ENCODE results near the gene TMEM217. TPM values are rescaled to one million over a fixed set of nuclear protein-coding genes. Genes with fewer than 3 reads are reported as not detected.

TMEM217 gene
- total RNA-seq, 1 experiment from 2014 or later: 0.73 TPM

DNA sequence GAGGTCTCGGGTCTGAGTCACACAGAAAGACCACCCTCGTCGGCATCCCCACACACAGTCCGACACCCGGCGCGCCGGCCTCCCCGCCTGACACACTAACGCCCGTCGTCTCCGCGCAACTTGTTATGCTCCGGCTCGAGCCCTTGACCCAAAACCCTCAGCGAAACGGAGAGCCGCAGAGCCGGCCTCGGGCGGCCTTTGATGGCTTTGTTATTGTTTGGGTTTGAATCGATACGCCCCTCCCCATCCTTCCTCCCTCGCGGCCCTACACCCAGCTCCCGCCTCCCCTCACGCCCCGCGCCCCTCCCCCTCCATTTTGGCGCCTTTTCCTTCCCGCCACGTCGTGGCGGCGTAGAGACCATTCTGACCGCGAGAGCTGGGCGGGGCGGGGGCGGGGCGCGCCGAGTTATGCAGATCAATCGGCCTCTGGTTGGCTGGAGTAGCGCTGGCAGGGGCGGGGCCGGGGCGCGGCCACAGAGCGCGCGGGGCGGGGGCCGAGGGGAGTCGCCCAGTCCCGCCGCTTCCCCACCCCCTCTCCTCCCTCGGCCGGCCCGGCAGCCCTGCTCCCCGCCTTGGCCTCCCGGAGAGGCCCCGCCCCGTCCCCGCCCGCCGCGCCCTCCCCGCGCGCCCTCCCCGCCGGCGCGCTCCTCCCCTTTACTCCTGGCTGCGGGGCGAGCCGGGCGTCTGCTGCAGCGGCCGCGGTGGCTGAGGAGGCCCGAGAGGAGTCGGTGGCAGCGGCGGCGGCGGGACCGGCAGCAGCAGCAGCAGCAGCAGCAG lies 88.3 kb downstream of the TMEM217 start, which contains the start of gene PIM1:
Gene PIM1 (plus strand): TSS at position 657 of the 777 bp plus-strand sequence. CDS start 424 bp downstream, outside the sequence.
- no peaks in the 10 kb centered on the region for H3K27me3 ChIP-seq
- H3K4me1 ChIP-seq: peaks cover 7% of the 10 kb centered on the region; the same call in 1 of the 2 replicates
- peaks cover 19% of the 10 kb centered on the region for H3K36me3 ChIP-seq
- H3K27ac ChIP-seq: peak within 1 kb of the TSS; percentile 89
- DNase-seq: peak; percentile 98 to 99
- H3K9me3 ChIP-seq (replicated peaks): no peaks in the 10 kb centered on the region
- H3K4me3 ChIP-seq: peak within 1 kb of the TSS; percentile 82

DNA sequence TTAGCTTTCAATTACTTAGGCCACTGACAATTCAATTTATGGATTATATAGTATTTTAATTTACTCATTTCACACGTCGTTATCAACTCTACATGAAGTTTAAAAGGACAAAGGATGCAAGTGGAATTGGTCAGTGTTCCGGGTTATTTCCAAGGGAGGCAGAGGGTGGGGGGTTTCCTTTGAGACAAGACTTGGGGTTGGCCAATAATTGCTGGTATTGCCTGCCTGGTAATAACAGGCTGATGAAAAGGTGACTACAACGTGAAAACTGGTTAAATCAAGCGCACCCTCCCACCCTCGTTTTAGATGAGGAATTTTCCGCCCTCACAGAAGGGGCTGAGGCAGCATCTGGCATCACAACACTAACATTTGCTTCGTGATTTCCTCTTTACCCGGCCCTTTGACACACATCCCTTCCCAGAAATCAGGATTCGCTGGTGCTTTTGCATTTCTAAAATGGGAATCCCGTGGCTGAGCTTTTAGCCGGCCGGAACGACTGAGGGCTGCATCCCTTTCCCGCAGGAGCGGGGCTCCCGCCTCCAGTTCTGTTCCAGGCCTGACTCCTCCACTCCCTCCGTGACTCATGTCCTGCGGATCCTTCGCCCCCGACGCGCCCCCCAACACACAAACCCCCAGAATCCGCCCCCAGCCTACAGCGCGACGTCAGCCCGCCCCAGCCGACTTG lies 89.0 kb downstream of the TMEM217 start:
- Histone ChIP-seq H3K9me3 (replicated peaks) (no peaks in the 10 kb centered on the region), H3K27ac (peak overlapping the region; percentile 89), H3K4me3 (peak overlapping the region; percentile 60), H3K4me1 (peaks cover 7% of the 10 kb centered on the region; the same call in 1 of the 2 replicates), H3K36me3 (peaks cover 15% of the 10 kb centered on the region), H3K27me3 (no peaks in the 10 kb centered on the region)
- no peak for DNase-seq

DNA sequence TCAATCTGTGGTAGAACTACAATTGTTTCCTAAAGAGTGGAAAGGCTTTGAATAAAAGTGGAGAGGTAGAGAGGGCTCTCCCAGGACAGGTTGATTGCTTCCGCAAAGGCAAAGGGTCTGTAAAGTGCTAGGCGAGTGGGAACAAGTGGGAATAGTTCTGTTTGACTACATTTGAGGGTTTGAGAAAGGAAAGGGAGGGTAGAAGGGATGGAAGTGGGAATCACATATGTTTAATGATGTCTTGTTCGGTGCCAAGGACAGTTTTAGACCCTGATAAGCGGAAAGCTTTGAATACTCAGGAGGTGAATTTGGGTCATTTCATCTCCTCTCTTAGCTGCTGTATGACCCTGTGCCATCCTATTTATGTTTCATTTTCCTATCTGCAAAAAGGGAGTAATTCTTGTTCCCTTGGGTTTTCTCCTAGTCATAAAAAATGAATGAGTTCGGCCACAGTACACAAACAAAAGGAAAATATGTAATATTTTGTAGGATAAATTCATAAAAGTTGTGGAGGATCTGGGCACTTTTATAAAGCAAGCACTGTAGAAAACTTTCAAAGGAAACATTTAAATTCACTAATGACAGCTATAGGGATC lies 89.7 kb downstream of the TMEM217 start:
- H3K27me3 ChIP-seq: no peaks in the 10 kb centered on the region
- peak overlapping the region; percentile 89 for H3K27ac ChIP-seq
- peak overlapping the region; percentile 60 for H3K4me3 ChIP-seq
- peaks cover 10% of the 10 kb centered on the region for H3K36me3 ChIP-seq
- H3K9me3 ChIP-seq (replicated peaks): no peaks in the 10 kb centered on the region
- peaks cover 7% of the 10 kb centered on the region; the same call in 1 of the 2 replicates for H3K4me1 ChIP-seq
- no peak for DNase-seq

DNA sequence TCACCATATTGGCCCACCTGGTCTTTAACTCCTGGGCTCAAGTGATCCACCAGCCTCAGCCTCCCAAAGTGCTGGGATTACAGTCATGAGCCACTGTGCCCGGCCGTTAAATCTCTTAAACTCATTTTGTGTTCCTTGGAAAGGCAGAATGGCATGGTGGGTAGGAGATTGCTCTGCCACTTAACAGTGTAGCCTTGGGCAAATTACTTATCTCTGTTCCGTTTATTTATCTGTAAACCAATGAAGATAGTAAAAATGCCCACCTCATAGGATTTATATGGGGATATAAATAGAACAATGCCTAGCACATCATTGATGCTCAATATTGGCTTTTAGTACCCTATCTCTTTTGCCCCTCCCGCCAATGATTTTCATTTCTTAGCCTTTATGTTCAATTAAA lies 95.2 kb downstream of the TMEM217 start:
- Histone ChIP-seq H3K36me3 (no peaks in the 10 kb centered on the region), H3K27me3 (no peaks in the 10 kb centered on the region), H3K27ac (no peak overlapping the region), H3K9me3 (replicated peaks) (no peaks in the 10 kb centered on the region), H3K4me1 (no peaks in the 10 kb centered on the region), H3K4me3 (no peak overlapping the region)
- no peak for DNase-seq

Other genes with a start within 250 kb of the TMEM217 start
- gene PIM1, start 88.0 kb downstream of the TMEM217 start, total RNA-seq (2014; rRNA removed; shearing (Covaris generic)): 15.2 and 16.4 TPM in 2 replicates
- 11.0 and 11.2 TPM in 2 replicates for gene TBC1D22B, start 372 bp downstream of the TMEM217 start, total RNA-seq (2014; rRNA removed; shearing (Covaris generic))
- gene RNF8, start 95.8 kb upstream of the TMEM217 start, total RNA-seq (2014; rRNA removed; shearing (Covaris generic)): 35.8 and 36.1 TPM in 2 replicates
- 39.1 and 45.2 TPM in 2 replicates for gene CMTR1, start 175.1 kb upstream of the TMEM217 start, total RNA-seq (2014; rRNA removed; shearing (Covaris generic))
- 29.0 and 34.1 TPM in 2 replicates for gene CCDC167, start 241.7 kb upstream of the TMEM217 start, total RNA-seq (2014; rRNA removed; shearing (Covaris generic))